Ovary (tissue), 3 donors: ENCODE results near the gene RERE.

ENCODE experiments used
- CTCF ChIP-seq, 3 donors: fragments of 450-650 bp in 2 of 3; fragments of 200-600 bp in 1 of 3; IDR thresholded peaks; one replicate each; pipeline versions ENCODE4 v1.5.1 to v1.8.0; 2016 to 2022; ENCODE audit warnings: antibody characterized with exemption in 3 of 3, mild to moderate bottlenecking in 1 of 3
- EP300 ChIP-seq: sonication (generic); formaldehyde crosslinking; IDR thresholded peaks from one replicate; pipeline ENCODE4 v1.6.1; 2017; ENCODE audit warnings: antibody characterized with exemption
- POLR2A ChIP-seq: fragments of 450-650 bp; IDR thresholded peaks from one replicate; pipeline ENCODE4 v1.6.1; 2017; ENCODE audit warnings: antibody characterized with exemption, mild to moderate bottlenecking, moderate library complexity
- donor health status: DM: no; HTN: no; CAD: no.

- TF ChIP-seq CTCF (IDR thresholded peaks at IDR 0.05), result no peak
- no peak for TF ChIP-seq EP300
- TF ChIP-seq POLR2A, result no peak
Measured at GRCh38 chr1:8376358-8376840, 441.0 kb downstream of the RERE start.
